ENCODE data around the gene TMEM243. TPM values are rescaled to one million over a fixed set of nuclear protein-coding genes. Genes with fewer than 3 reads are reported as not detected.

TMEM243 gene
- total and polyA plus RNA-seq, 10 of the 15 experiments (the other 5 are each of a cell fraction or from before 2014, with no cell fraction given): 47.8 to 170 (median 77.9) TPM

DNA sequence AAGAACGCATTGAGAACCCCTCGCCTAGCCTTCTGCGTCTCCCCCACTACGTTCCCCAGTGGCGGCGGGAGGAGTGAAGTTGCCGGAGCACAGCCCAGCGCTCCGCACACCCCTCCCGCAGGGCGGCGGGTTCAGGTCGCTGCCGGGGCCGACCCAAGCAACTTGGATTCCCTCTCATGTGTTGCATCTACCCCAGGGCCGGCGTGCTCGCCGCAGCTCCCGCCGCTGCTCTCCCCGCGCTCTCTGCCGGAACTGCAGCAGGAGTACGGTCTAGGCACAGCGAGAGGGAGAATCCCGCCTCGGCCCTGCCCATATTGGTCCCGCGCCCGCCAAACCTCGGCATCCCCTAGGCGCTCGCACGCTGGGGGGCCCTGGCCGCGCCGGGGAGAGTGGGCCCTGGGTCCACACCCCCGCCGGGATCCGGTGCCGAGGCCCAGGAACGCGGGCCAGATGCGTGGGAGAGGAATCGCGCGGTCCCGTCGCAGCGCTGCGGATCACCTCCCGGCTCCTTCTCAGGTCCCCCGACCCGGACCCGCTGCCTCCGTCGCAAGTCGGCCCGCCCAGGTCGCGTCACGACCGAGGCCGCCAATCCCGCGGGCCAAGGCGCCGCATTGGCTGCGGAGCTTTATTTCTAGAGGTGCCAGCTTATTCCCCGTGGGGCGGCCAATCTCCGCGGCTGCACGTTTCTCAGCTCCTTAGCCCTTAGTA, 648 bp upstream of the TMEM243 start:
- FAIRE-seq: no peak
- TF ChIP-seq SIX5 (IDR thresholded peaks at IDR 0.05; ENCODE audit: low read depth, low read length, severe bottlenecking) (no peak), STAT3 (IDR thresholded peaks at IDR 0.05; ENCODE audit: low read depth, low read length) (no peak), IKZF1 (conservative IDR thresholded peaks at IDR 0.05) (no peak; the same call in 1 of the 2 replicates), JUND (IDR thresholded peaks at IDR 0.05; ENCODE audit: low read depth, low read length) (no peak), TAF1 (IDR thresholded peaks at IDR 0.05; ENCODE audit: borderline replicate concordance, low read depth, low read length) (peak; percentile 82), YBX1 (IDR thresholded peaks at IDR 0.05) (no peak), NR2F1 (conservative IDR thresholded peaks at IDR 0.05) (no peak), FOXK2 (IDR thresholded peaks at IDR 0.05) (no peak), MEF2A (IDR thresholded peaks at IDR 0.05; ENCODE audit: insufficient read depth, low read depth, low read length) (no peak), SPI1 (IDR thresholded peaks at IDR 0.05; ENCODE audit: borderline replicate concordance, insufficient read depth, low read depth, low read length) (no peak), GATAD2B (conservative IDR thresholded peaks at IDR 0.05; ENCODE audit: low read depth) (peak; percentile 76), RFX5 (IDR thresholded peaks at IDR 0.05; ENCODE audit: low read depth, low read length) (no peak), RAD51 (IDR thresholded peaks at IDR 0.05) (no peak), LARP7 (IDR thresholded peaks at IDR 0.05) (peak; percentile 82), MTA2 (IDR thresholded peaks at IDR 0.05; ENCODE audit: low read depth) (no peak), CHD4 (IDR thresholded peaks at IDR 0.05) (no peak)
- TF ChIP-seq, protein P1, sequence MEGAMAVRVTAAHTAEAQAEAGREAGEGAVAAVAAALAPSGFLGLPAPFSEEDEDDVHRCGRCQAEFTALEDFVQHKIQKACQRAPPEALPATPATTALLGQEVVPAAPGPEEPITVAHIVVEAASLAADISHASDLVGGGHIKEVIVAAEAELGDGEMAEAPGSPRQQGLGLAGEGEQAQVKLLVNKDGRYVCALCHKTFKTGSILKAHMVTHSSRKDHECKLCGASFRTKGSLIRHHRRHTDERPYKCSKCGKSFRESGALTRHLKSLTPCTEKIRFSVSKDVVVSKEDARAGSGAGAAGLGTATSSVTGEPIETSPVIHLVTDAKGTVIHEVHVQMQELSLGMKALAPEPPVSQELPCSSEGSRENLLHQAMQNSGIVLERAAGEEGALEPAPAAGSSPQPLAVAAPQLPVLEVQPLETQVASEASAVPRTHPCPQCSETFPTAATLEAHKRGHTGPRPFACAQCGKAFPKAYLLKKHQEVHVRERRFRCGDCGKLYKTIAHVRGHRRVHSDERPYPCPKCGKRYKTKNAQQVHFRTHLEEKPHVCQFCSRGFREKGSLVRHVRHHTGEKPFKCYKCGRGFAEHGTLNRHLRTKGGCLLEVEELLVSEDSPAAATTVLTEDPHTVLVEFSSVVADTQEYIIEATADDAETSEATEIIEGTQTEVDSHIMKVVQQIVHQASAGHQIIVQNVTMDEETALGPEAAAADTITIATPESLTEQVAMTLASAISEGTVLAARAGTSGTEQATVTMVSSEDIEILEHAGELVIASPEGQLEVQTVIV (IDR thresholded peaks at IDR 0.05; ENCODE audit: borderline replicate concordance, partially characterized antibody): no peak
- TF ChIP-seq, protein P2, sequence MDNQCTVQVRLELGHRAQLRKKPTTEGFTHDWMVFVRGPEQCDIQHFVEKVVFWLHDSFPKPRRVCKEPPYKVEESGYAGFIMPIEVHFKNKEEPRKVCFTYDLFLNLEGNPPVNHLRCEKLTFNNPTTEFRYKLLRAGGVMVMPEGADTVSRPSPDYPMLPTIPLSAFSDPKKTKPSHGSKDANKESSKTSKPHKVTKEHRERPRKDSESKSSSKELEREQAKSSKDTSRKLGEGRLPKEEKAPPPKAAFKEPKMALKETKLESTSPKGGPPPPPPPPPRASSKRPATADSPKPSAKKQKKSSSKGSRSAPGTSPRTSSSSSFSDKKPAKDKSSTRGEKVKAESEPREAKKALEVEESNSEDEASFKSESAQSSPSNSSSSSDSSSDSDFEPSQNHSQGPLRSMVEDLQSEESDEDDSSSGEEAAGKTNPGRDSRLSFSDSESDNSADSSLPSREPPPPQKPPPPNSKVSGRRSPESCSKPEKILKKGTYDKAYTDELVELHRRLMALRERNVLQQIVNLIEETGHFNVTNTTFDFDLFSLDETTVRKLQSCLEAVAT (IDR thresholded peaks at IDR 0.05): no peak
- TF ChIP-seq, protein P3, sequence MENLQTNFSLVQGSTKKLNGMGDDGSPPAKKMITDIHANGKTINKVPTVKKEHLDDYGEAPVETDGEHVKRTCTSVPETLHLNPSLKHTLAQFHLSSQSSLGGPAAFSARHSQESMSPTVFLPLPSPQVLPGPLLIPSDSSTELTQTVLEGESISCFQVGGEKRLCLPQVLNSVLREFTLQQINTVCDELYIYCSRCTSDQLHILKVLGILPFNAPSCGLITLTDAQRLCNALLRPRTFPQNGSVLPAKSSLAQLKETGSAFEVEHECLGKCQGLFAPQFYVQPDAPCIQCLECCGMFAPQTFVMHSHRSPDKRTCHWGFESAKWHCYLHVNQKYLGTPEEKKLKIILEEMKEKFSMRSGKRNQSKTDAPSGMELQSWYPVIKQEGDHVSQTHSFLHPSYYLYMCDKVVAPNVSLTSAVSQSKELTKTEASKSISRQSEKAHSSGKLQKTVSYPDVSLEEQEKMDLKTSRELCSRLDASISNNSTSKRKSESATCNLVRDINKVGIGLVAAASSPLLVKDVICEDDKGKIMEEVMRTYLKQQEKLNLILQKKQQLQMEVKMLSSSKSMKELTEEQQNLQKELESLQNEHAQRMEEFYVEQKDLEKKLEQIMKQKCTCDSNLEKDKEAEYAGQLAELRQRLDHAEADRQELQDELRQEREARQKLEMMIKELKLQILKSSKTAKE (IDR thresholded peaks at IDR 0.05; ENCODE audit: low read depth, poor library complexity, severe bottlenecking): no peak

More for the DNA sequence above, 648 bp upstream of the TMEM243 start:
- Histone ChIP-seq H3K4me3 (peak overlapping the region; percentile 95), H2AFZ (ENCODE audit: control insufficient read depth, low read depth, low read length) (peak overlapping the region; percentile 83), H3K9me3 (replicated peaks; ENCODE audit: control insufficient read depth, insufficient read depth, low read length) (no peaks in the 10 kb centered on the region), H3K4me2 (ENCODE audit: control insufficient read depth, insufficient read depth) (peak overlapping the region; percentile 93), H3K79me2 (ENCODE audit: control insufficient read depth, insufficient read depth, low read length) (peaks cover 52% of the 10 kb centered on the region), H3K4me1 (ENCODE audit: control insufficient read depth, insufficient read depth, low read length) (peaks cover 5% of the 10 kb centered on the region), H3K27ac (ENCODE audit: control insufficient read depth, insufficient read depth) (peak overlapping the region; percentile 98), H4K20me1 (ENCODE audit: control insufficient read depth, insufficient read depth) (no peaks in the 10 kb centered on the region), H3K27me3 (replicated peaks in 1 of 2; ENCODE audit: control insufficient read depth in 2 of 2, insufficient read depth in 2 of 2, low read length in 1 of 2) (no peaks in the 10 kb centered on the region), H3K36me3 (ENCODE audit: control insufficient read depth in 2 of 2, insufficient read depth in 2 of 2, low read length in 1 of 2) (0 out of 4 replicates have a peak, but pooled peaks cover 0 to 2% of the 10 kb centered on the region in 2 experiments), H3K9ac (ENCODE audit: control insufficient read depth, insufficient read depth, low read length) (peak overlapping the region; percentile 86)
- in situ Hi-C loops (cut with MboI) (no loop called here), intact Hi-C loops (cut with micrococcal nuclease; ENCODE audit: unreplicated experiment) (no loop called here)
- DNase-seq (ENCODE audit: low read depth, low spot score): no peak
- CTCF ChIA-PET: interaction anchor here (0.7 to 3.0 kb wide), 7 partner anchors 8 to 768 kb away, joined by 3 to 12 read pairs (median 4); no protein-coding TSS in a partner anchor
- SMC1A ChIA-PET (ENCODE audit: uncharacterized antibody, unreplicated experiment): interaction anchor here (1.0 to 8.5 kb wide), 9 partner anchors 8 to 293 kb away, joined by 3 to 112 read pairs (median 5); partner anchors contain the start of gene DMTF1
- BruUV-seq (replicated peaks): no TSS peak
- WGBS (ENCODE audit: insufficient coverage, insufficient replicate concordance, low lambda C conversion rate, missing lambda C conversion rate): under 1% methylated on average over 74 of the region's 75 CpGs
- POLR2A ChIA-PET: interaction anchor here (0.8 to 12.1 kb wide), 4 partner anchors 46 to 254 kb away, joined by 3 to 215 read pairs (median 4); partner anchors contain the start of gene DMTF1
- RAD21 ChIA-PET (ENCODE audit: unreplicated experiment): interaction anchor here (0.7 to 11.7 kb wide), 7 partner anchors 8 to 242 kb away, joined by 3 to 153 read pairs (median 3); partner anchors contain the start of gene DMTF1
- ATAC-seq: peak; percentile 61

All from GM12878 (cell line).